Upper lobe of right lung (tissue), 1 donor: ENCODE data around the gene TIMM10. TPM values are rescaled to one million over a fixed set of nuclear protein-coding genes. Genes with fewer than 3 reads are reported as not detected.

Source experiments
- ATAC-seq: fragments of 200-7000 bp; cut with Tn5 transposase; one replicate; pipeline ENCODE4 v1.9.1; 2020; ENCODE audit warnings: mild to moderate bottlenecking, moderate library complexity
- DNase-seq: peaks from one replicate; pipeline ENCODE4 v3.0.0-alpha.2; 2020
- H3K27ac ChIP-seq: fragments of 200-600 bp; one replicate; pipeline ENCODE4 v1.8.0; 2022
- H3K27me3 ChIP-seq: fragments of 200-600 bp; one replicate; pipeline ENCODE4 v1.8.0; 2022; ENCODE audit warnings: mild to moderate bottlenecking
- H3K36me3 ChIP-seq: fragments of 200-600 bp; one replicate; pipeline ENCODE4 v1.8.0; 2022
- H3K4me1 ChIP-seq: fragments of 200-600 bp; one replicate; pipeline ENCODE4 v1.8.0; 2022
- H3K4me3 ChIP-seq: fragments of 200-600 bp; one replicate; pipeline ENCODE4 v1.8.0; 2022; ENCODE audit warnings: mild to moderate bottlenecking
- H3K9me3 ChIP-seq: fragments of 200-600 bp; one replicate; pipeline ENCODE4 v1.8.0; 2022
- CTCF ChIP-seq: fragments of 200-600 bp; IDR thresholded peaks from one replicate; pipeline ENCODE4 v1.8.0; 2022; ENCODE audit warnings: antibody characterized with exemption
- intact Hi-C: fragments of 100-400 bp; cut with DNase I; formaldehyde crosslinking; loops from one replicate; pipeline ENCODE4 v1.11.0; 2022
- total RNA-seq: library from RNA; stranded (reverse); fragmentation: NEBNext Ultra II Directional; extraction: Animal tissue kit (Norgen Biotek cat#: 25700); gene quantifications from one replicate; pipeline ENCODE4 v1.2.1, GENCODE V29; 2021
- donor health status: DM: no; HTN: yes; CAD: no; lungs with severe emphysema.

TIMM10 gene
- total RNA-seq, 1 donor from 2014 or later = 34.7 TPM

DNA sequence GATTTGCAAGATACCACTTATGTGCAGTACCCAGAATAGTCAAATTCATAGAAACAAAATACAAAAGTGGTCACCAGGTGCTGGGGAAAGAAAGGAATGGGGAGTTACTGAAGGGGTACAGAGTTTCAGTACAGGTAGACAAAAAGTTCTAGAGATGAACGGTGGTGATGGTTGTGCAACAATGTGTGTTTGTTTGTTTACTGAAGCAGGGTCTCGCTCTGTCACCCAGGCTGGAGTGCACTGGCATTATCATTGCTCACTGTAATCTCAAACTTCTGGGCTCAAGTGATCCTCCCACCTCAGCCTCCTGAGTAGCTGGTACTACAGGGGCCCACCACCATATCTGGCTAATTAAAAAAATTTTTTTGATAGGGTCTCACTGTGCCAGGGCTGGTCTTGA lies 24.8 kb upstream of the TIMM10 start:
- Histone ChIP-seq H3K9me3 (no peaks in the 10 kb centered on the region), H3K4me3 (no peak overlapping the region), H3K4me1 (no peaks in the 10 kb centered on the region), H3K27ac (no peak overlapping the region), H3K27me3 (no peaks in the 10 kb centered on the region), H3K36me3 (peaks cover 100% of the 10 kb centered on the region)
- no peak for TF ChIP-seq CTCF
- no peak for DNase-seq
- ATAC-seq = no peak
- intact Hi-C loops = no loop called here

DNA sequence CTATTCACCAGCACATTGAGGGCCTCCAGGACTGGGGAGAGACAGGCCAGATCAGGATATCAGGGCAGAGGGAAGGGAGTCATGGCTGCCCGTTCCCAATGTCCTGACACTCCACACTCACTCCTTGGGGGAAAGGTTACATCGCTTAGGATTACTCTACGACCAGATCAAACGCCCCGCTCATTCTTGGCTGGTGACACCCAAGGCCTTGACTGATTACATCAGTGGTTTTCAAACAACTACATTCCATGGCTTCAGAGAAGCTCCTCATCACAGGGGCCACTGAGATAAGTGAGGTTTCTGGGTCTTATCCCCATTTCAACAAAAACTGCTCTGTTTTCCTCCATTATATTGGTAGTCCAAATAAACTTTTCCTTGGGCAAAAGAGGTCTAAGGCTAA lies 21.9 kb upstream of the TIMM10 start:
- no peak overlapping the region for H3K27ac ChIP-seq
- H3K27me3 ChIP-seq = no peaks in the 10 kb centered on the region
- intact Hi-C loops = no loop called here
- DNase-seq (no peak), ATAC-seq (no peak)
- no peak for TF ChIP-seq CTCF
- H3K4me3 ChIP-seq = no peak overlapping the region
- peaks cover 83% of the 10 kb centered on the region for H3K36me3 ChIP-seq
- no peaks in the 10 kb centered on the region for H3K4me1 ChIP-seq
- no peaks in the 10 kb centered on the region for H3K9me3 ChIP-seq

GRCh38 chr11:57551941-57552340 lies 21.4 kb upstream of the TIMM10 start:
- Histone ChIP-seq H3K27ac (no peak overlapping the region), H3K36me3 (peaks cover 80% of the 10 kb centered on the region), H3K9me3 (no peaks in the 10 kb centered on the region), H3K27me3 (no peaks in the 10 kb centered on the region), H3K4me3 (no peak overlapping the region), H3K4me1 (no peaks in the 10 kb centered on the region)
- TF ChIP-seq CTCF = no peak
- DNase-seq (no peak), ATAC-seq (no peak)
- intact Hi-C loops = no loop called here

DNA sequence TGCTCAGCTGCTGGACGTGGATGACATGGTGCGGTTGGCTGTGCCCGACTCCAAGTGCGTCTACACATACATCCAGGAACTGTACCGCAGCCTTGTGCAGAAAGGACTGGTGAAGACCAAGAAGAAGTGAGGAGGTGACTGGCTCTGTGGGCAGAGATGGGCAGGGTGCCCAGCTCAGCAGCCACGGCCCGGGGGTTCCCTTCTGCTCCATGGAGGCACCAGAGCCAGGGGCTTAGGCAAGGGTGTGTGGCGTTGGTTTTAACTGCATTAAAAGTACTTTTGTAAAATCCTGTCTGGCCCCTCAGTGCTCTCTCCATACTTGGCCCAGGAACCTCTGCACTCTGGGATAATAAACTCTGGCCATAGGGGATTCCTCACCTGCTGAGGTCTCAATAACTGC lies 19.4 kb upstream of the TIMM10 start:
- Histone ChIP-seq H3K36me3 (peaks cover 65% of the 10 kb centered on the region), H3K9me3 (no peaks in the 10 kb centered on the region), H3K27me3 (no peaks in the 10 kb centered on the region), H3K4me3 (no peak overlapping the region), H3K27ac (no peak overlapping the region), H3K4me1 (no peaks in the 10 kb centered on the region)
- ATAC-seq (no peak), DNase-seq (no peak)
- intact Hi-C loops = no loop called here
- no peak for TF ChIP-seq CTCF

GRCh38 chr11:57547854-57548377 lies 17.4 kb upstream of the TIMM10 start:
- ATAC-seq (peak; percentile 52), DNase-seq (no peak)
- Histone ChIP-seq H3K36me3 (peaks cover 45% of the 10 kb centered on the region), H3K27ac (no peak overlapping the region), H3K27me3 (no peaks in the 10 kb centered on the region), H3K4me1 (no peaks in the 10 kb centered on the region), H3K9me3 (no peaks in the 10 kb centered on the region), H3K4me3 (no peak overlapping the region)
- no peak for TF ChIP-seq CTCF
- intact Hi-C loops = no loop called here

GRCh38 chr11:57546869-57547475 lies 16.4 kb upstream of the TIMM10 start:
- no peaks in the 10 kb centered on the region for H3K4me1 ChIP-seq
- TF ChIP-seq CTCF = no peak
- peaks cover 35% of the 10 kb centered on the region for H3K36me3 ChIP-seq
- no peak overlapping the region for H3K4me3 ChIP-seq
- H3K27me3 ChIP-seq = no peaks in the 10 kb centered on the region
- no peak for ATAC-seq
- peak; percentile 20 for DNase-seq
- no peak overlapping the region for H3K27ac ChIP-seq
- no peaks in the 10 kb centered on the region for H3K9me3 ChIP-seq
- intact Hi-C loops = no loop called here
